ENCODE results near the gene MUC15. TPM values are rescaled to one million over a fixed set of nuclear protein-coding genes. Genes with fewer than 3 reads are reported as not detected.

The MUC15 gene
- polyA plus RNA-seq, 1 donor: not detected

Other genes with a start within 250 kb of the MUC15 start
- 0.15 TPM for gene ANO3, start 240.1 kb downstream of the MUC15 start, polyA plus RNA-seq (ENCODE audit: insufficient read length)
- 0.18 TPM for gene SLC5A12, start 149.8 kb upstream of the MUC15 start, polyA plus RNA-seq (ENCODE audit: insufficient read length)

All from forelimb muscle (tissue), 1 donor.